K562 (cell line): ENCODE measurements around the gene OSBPL1A. TPM values are rescaled to one million over a fixed set of nuclear protein-coding genes. Genes with fewer than 3 reads are reported as not detected.

ENCODE experiments used
- BRD4 ChIP-seq: fragments of 200-600 bp; sonication (generic); IDR thresholded peaks from 2 replicates; pipeline ENCODE4 v1.6.1; 2017; ENCODE audit warnings: inconsistent platforms
- ELF4 ChIP-seq: fragments of 450-650 bp; formaldehyde crosslinking; IDR thresholded peaks from 2 replicates; pipeline ENCODE4 v1.4.0; 2022; ENCODE audit warnings: missing genetic modification characterization
- FOS ChIP-seq: IDR thresholded peaks from 3 replicates; pipeline ENCODE4 v1.6.1; 2011; ENCODE audit not compliant: insufficient read length; ENCODE audit errors: extremely low read depth
- HDAC3 ChIP-seq: fragments of 450-650 bp; IDR thresholded peaks from 2 replicates; pipeline ENCODE4 v1.6.1; 2018; ENCODE audit warnings: borderline replicate concordance, mild to moderate bottlenecking, moderate library complexity; ENCODE audit not compliant: partially characterized antibody
- IFI16 ChIP-seq: fragments of 250-450 bp; sonication (Bioruptor Pico); IDR thresholded peaks from 2 replicates; pipeline ENCODE4 v2.1.2; 2022; ENCODE audit warnings: mild to moderate bottlenecking, inconsistent platforms
- NCOR1 ChIP-seq: fragments of 450-650 bp; IDR thresholded peaks from 2 replicates; pipeline ENCODE4 v1.6.1; 2016; ENCODE audit warnings: mild to moderate bottlenecking, moderate library complexity
- NFE2 ChIP-seq: IDR thresholded peaks from 2 replicates; pipeline ENCODE4 v1.6.1; 2014; ENCODE audit warnings: antibody characterized with exemption, low read depth
- NFE2L1 ChIP-seq: fragments of 450-650 bp; IDR thresholded peaks from 2 replicates; pipeline ENCODE4 v1.6.1; 2016; ENCODE audit warnings: missing genetic modification characterization, low read depth, mild to moderate bottlenecking, missing compliant biosample characterization, moderate library complexity, borderline replicate concordance
- PHB2 ChIP-seq: fragments of 450-650 bp; IDR thresholded peaks from 2 replicates; pipeline ENCODE4 v1.6.1; 2017; ENCODE audit warnings: low read depth
- PURB ChIP-seq: sonication (generic); formaldehyde crosslinking; IDR thresholded peaks from 2 replicates; pipeline ENCODE4 v1.9.0; 2021; ENCODE audit warnings: low read depth, mild to moderate bottlenecking, missing genetic modification reagents
- SNRNP70 ChIP-seq: fragments of 200-400 bp; formaldehyde crosslinking; optimal IDR thresholded peaks from 2 replicates; pipeline ENCODE3; 2017; ENCODE audit warnings: low read depth, low read length
- STAG1 ChIP-seq: sonication (generic); formaldehyde crosslinking; IDR thresholded peaks from 2 replicates; pipeline ENCODE4 v1.5.0; 2020; ENCODE audit warnings: missing genetic modification reagents, borderline replicate concordance
- TEAD1 ChIP-seq, 2 experiments: fragments of 450-650 bp in 1 of 2; sonication (generic) in 1 of 2; formaldehyde crosslinking; IDR thresholded peaks; 2 replicates each; pipeline versions ENCODE4 v1.4.0 to v1.8.0; 2020 to 2022; ENCODE audit warnings: mild to moderate bottlenecking in 2 of 2, missing genetic modification reagents in 1 of 2
- ZNF133 ChIP-seq: fragments of 250-450 bp; sonication (Bioruptor Pico); IDR thresholded peaks from 2 replicates; pipeline ENCODE4 v1.4.0; 2020; ENCODE audit warnings: mild to moderate bottlenecking
- ZNF239 ChIP-seq: fragments of 250-450 bp; sonication (Bioruptor Pico); IDR thresholded peaks from 2 replicates; pipeline ENCODE4 v1.4.0; 2020; ENCODE audit warnings: mild to moderate bottlenecking
- ZNF280A ChIP-seq: fragments of 450-650 bp; IDR thresholded peaks from 2 replicates; pipeline ENCODE4 v1.6.1; 2018; ENCODE audit warnings: mild to moderate bottlenecking, low read depth; ENCODE audit not compliant: partially characterized antibody
- ZNF592 ChIP-seq: fragments of 450-650 bp; IDR thresholded peaks from 2 replicates; pipeline ENCODE4 v1.6.1; 2017; ENCODE audit warnings: antibody characterized with exemption, mild to moderate bottlenecking
- polyA plus RNA-seq, 8 experiments: library from polyadenylated mRNA; depleted of rRNA in 4 of 8; stranded (reverse) in 5 of 8; unstranded in 3 of 8; fragments of >200 nt; fragmentation: Nextera tagmentation in 2 of 8; fragmentation: Illumina TruSeq in 1 of 8; extraction: Ambion mirVana in 2 of 8; extraction: Trizol in 1 of 8; gene quantifications; 2 replicates each; pipeline versions ENCODE4 v1.2.1 to v1.2.3, GENCODE V29; 2011 to 2014; ENCODE audit warnings: inconsistent platforms in 1 of 8, missing spikeins in 1 of 8
- total RNA-seq, 7 experiments: library from RNA; depleted of rRNA in 6 of 7; stranded (reverse); fragments of >200 nt in 6 of 7; fragmentation: Illumina TruSeq in 2 of 7; extraction: Trizol in 2 of 7; gene quantifications; 2 replicates each; pipeline versions ENCODE4 v1.2.1 to v1.2.3, GENCODE V29; 2011 to 2021; ENCODE audit warnings: low replicate concordance in 1 of 7
- TF ChIP-seq, protein P1 (sequence below): fragments of 450-650 bp; IDR thresholded peaks from one replicate; pipeline ENCODE4 v1.6.1; 2018; ENCODE audit warnings: mild to moderate bottlenecking, moderate library complexity; ENCODE audit not compliant: partially characterized antibody

OSBPL1A gene
- total and polyA plus RNA-seq, 9 of the 15 experiments (the other 6 are each of a cell fraction or from before 2014, with no cell fraction given): 0.40 to 0.49 TPM; not detected in 7

DNA sequence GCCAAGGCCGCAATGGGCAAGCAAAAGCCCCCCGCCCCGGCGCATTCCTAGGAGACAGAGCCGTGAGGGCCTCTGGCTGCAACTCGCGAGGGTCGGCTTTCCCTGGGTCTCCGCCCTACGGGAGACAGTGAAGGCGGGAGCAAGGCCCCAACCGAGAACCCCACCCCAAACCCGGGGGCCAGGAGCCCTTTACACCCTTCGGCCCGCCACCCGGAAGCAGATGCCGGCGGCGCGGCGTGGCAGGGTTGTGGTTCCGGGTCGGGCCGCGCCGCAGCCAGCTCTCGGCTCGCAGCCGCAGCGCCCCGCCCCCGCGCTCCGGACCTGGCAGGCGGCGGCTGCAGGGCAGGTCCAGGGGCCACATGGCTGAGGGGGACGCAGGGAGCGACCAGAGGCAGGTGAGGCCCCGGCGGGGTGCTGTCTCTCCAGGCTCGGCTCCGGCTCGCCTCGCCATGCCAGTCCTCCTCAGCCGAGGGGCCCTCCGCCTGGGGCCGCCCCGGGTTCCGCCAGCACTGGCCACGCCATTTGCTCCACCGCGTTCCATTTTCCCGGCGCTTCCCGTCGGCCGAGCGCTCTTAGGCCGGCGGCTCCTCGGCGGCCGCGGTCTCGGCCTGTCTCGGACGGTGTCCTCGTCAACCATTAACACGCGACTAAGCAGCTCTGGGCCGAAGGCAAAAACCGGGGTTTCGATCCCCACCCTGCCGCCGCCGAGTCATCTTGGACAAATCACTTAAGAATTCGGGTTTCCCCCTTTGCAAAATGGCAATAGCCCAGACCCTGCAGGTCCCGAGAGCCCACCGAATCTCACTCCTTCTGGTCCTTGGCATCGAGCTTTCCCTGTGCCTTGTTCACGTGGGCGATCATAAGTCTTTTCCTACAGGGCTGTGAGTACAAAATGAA, 29.0 kb upstream of the OSBPL1A start, which contains the start of gene IMPACT (continued):
- TF ChIP-seq BRD4 (peak; percentile 89), ZNF592 (peak; percentile 50; the same call in 1 of the 2 replicates), ELF4 (CRISPR knock-in tag) (no peak), ZNF239 (peak; percentile 74), ZNF133 (CRISPR knock-in tag) (no peak; the same call in 1 of the 2 replicates), IFI16 (CRISPR knock-in tag) (no peak), PHB2 (no peak), NFE2 (no peak), STAG1 (no peak; the same call in 1 of the 2 replicates), HDAC3 (no peak), PURB (CRISPR knock-in tag) (no peak), TEAD1 (CRISPR knock-in tag; IDR thresholded peaks at IDR 0.05) (peak in 1 of 2 experiments; percentile 91; a peak in 2 of 4 replicates), SNRNP70 (no peak), NCOR1 (no peak), NFE2L1 (tag) (no peak), FOS (no peak), ZNF280A (no peak)
- TF ChIP-seq, protein P1, sequence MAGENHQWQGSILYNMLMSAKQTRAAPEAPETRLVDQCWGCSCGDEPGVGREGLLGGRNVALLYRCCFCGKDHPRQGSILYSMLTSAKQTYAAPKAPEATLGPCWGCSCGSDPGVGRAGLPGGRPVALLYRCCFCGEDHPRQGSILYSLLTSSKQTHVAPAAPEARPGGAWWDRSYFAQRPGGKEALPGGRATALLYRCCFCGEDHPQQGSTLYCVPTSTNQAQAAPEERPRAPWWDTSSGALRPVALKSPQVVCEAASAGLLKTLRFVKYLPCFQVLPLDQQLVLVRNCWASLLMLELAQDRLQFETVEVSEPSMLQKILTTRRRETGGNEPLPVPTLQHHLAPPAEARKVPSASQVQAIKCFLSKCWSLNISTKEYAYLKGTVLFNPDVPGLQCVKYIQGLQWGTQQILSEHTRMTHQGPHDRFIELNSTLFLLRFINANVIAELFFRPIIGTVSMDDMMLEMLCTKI: no peak
